AG04450 (cell line): ENCODE results near the gene SERPINB5. TPM values are rescaled to one million over a fixed set of nuclear protein-coding genes. Genes with fewer than 3 reads are reported as not detected.
A peak's percentile ranks its signal among the peaks of the same experiment; 100 is the strongest.

ENCODE experiments used
- CTCF ChIA-PET: fragments of 300-600, 350-600 bp; formaldehyde crosslinking; extraction: SDS; loops from one replicate; lab custom pipeline; 2022; ENCODE audit warnings: antibody characterized with exemption, inconsistent platforms; lab: Charles Lee
- POLR2A ChIA-PET: fragments of 350-600 bp; formaldehyde crosslinking; extraction: SDS; loops from one replicate; lab custom pipeline; 2021; ENCODE audit warnings: antibody characterized with exemption, inconsistent platforms; lab: Yijun Ruan, JAX
- DNase-seq: peaks from one replicate; pipeline ENCODE4 v3.0.0-alpha.2; 2011; ENCODE audit warnings: low read depth, low spot score
- H3K27ac ChIP-seq: one replicate; pipeline ENCODE4 v1.5.1; 2012; ENCODE audit warnings: low read depth, low read length, control low read depth
- H3K27me3 ChIP-seq: one replicate; pipeline ENCODE4 v1.6.0; 2012; ENCODE audit warnings: low read length; ENCODE audit not compliant: control insufficient read depth, insufficient read depth
- H3K4me3 ChIP-seq: 2 replicates; pipeline ENCODE4 v1.5.1; 2011; ENCODE audit warnings: mild to moderate bottlenecking, low read depth, low read length, control low read depth
- H3K9me3 ChIP-seq: 2 replicates; pipeline ENCODE4 v1.5.1; 2012; ENCODE audit warnings: low read length; ENCODE audit not compliant: control insufficient read depth, insufficient read depth
- CTCF ChIP-seq: IDR thresholded peaks from 2 replicates; pipeline ENCODE4 v1.5.1; 2011; ENCODE audit warnings: low read depth, low read length, control low read depth, inconsistent platforms
- polyA plus RNA-seq: library from polyadenylated mRNA; depleted of rRNA; stranded (reverse); fragments of >200 nt; gene quantifications from 2 replicates; pipeline ENCODE4 v1.2.3, GENCODE V29; 2011; rRNA removed

The SERPINB5 gene
- polyA plus RNA-seq, 1 experiment, result not detected

- ChIA-PET CTCF (interaction anchor here (1.7 to 3.1 kb wide), 3 partner anchors 27 to 190 kb away, joined by 5 to 19 read pairs (median 10); no protein-coding TSS in a partner anchor), POLR2A (no interaction called here)
- H3K9me3 ChIP-seq, result no peaks in the 10 kb centered on the region
- TF ChIP-seq CTCF, result no peak
- peaks cover 3% of the 10 kb centered on the region for H3K27me3 ChIP-seq
- no peak overlapping the region for H3K4me3 ChIP-seq
- no peak for DNase-seq
- H3K27ac ChIP-seq, result no peak overlapping the region
These were observed 75.0 kb downstream of the SERPINB5 start for GRCh38 chr18:63551769-63552168.

GRCh38 chr18:63552581-63552980 lies 75.8 kb downstream of the SERPINB5 start:
- Histone ChIP-seq H3K9me3 (no peaks in the 10 kb centered on the region), H3K27me3 (peaks cover 5% of the 10 kb centered on the region), H3K27ac (no peak overlapping the region), H3K4me3 (no peak overlapping the region)
- no peak for TF ChIP-seq CTCF
- ChIA-PET POLR2A (no interaction called here), CTCF (interaction anchor here (1.7 to 3.1 kb wide), 3 partner anchors 26 to 189 kb away, joined by 5 to 19 read pairs (median 10); no protein-coding TSS in a partner anchor)
- DNase-seq, result no peak

- H3K27ac ChIP-seq, result no peak overlapping the region
- peak; percentile 48 for DNase-seq
- no peaks in the 10 kb centered on the region for H3K9me3 ChIP-seq
- H3K4me3 ChIP-seq, result no peak overlapping the region
- CTCF ChIA-PET, result interaction anchor here (0.6 to 3.1 kb wide), 4 partner anchors 26 to 189 kb away, joined by 3 to 19 read pairs (median 8); no protein-coding TSS in a partner anchor
- no peak for TF ChIP-seq CTCF
- H3K27me3 ChIP-seq, result peaks cover 5% of the 10 kb centered on the region
- POLR2A ChIA-PET, result no interaction called here
These were observed 76.3 kb downstream of the SERPINB5 start for GRCh38 chr18:63553081-63553480.

Other genes with a start within 250 kb of the SERPINB5 start
- gene BCL2, start 157.2 kb upstream of the SERPINB5 start, polyA plus RNA-seq, result 0.27 and 0.35 TPM in 2 replicates
- 34.0 and 39.9 TPM in 2 replicates for gene KDSR, start 109.8 kb upstream of the SERPINB5 start, polyA plus RNA-seq
- gene VPS4B, start 54.5 kb upstream of the SERPINB5 start, polyA plus RNA-seq, result 26.4 and 34.3 TPM in 2 replicates
- gene SERPINB12, start 65.4 kb downstream of the SERPINB5 start, polyA plus RNA-seq, result not detected in 2 replicates
- not detected in 2 replicates for gene SERPINB13, start 110.4 kb downstream of the SERPINB5 start, polyA plus RNA-seq
- not detected in 2 replicates for gene SERPINB4, start 167.3 kb downstream of the SERPINB5 start, polyA plus RNA-seq
- gene SERPINB3, start 184.9 kb downstream of the SERPINB5 start, polyA plus RNA-seq, result not detected in 2 replicates
- not detected in 2 replicates for gene SERPINB11, start 226.0 kb downstream of the SERPINB5 start, polyA plus RNA-seq